ENCODE results near the gene GNG2. TPM values are rescaled to one million over a fixed set of nuclear protein-coding genes. Genes with fewer than 3 reads are reported as not detected.

The GNG2 gene
- total RNA-seq, 1 experiment from 2014 or later, result not detected

DNA sequence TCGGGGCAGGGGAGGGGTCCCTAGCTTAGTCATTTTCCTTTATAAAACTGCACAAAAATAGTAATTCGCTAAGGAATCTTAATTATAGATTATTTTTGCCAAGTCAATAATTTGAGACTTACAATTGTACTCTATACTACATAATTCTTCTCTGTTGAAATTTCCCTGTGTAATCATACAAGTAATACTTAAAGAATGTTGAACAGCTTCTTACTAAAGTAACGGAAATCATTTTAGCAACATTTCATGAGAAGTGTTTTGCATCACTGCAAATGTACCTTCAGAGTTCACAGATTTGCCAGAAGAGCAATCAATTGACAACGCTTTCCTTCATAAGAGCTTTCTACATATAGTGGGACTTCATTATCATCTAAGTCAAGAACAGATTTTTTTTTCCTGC, 7.9 kb upstream of the GNG2 start:
- DNase-seq (ENCODE audit: extremely low read depth, low read depth), result no peak

DNA sequence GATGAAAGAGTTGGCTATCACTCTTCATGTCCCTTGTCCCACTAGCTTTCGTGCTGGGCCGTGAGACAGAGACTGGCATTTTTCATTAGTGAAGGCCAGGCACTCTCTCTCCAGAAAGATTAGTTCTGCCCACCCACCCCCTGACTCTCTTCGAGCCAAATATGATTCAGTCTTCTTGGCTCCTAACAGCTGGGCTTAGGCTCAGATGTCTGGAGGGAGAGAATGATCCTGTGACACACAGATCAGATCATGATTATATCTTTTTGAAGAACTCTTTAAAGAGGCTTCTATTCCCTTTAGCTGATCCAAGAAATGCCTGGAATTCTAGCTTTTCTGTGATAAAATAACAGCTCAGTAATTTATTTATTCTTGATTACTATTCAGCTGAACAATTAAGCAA, 5.2 kb upstream of the GNG2 start:
- DNase-seq (ENCODE audit: extremely low read depth, low read depth), result no peak

DNA sequence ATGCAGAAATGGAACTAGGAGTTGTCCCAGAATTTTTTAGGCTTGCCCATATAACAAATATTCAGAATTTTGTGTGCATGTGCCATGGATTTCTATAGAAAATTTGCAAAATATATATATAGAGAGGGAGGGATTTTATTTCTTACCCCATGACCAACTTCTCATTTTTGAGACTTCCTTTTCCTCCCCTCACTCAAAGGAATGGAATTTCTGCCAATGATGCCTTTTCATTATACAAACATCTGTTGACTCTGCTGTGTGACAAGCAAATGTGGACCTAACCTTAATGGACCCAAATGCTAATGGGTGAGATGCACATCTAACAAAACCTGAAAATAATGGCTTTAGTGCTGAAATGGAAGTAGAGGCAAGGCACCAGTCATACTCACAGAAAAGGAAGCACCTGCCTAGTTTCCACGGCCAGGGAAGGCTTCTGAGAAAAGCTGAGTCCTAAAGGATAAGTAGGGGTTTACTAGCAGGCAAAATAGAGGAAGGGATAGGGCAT, 3.6 kb upstream of the GNG2 start:
- DNase-seq (ENCODE audit: extremely low read depth, low read depth), result no peak

DNA sequence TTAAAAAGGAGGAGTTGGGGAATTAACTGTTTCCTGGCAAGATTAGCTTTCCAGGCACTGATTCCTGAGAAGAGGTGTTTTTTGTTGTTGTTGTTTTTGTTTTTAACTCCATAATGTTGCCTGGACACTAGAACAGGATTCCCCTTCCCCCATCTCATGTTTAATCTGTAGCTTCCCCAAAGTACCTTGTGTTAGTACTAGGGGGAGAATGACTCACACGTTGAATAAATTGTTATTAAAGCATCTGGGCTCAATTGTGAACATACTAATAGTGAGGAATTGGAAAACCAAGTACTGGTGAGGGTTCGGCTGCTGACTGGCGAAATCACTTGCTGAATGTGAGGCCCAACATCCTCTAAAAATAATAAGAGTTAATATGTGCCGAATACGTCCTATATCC, 1.3 kb upstream of the GNG2 start:
- DNase-seq (ENCODE audit: extremely low read depth, low read depth), result no peak

DNA sequence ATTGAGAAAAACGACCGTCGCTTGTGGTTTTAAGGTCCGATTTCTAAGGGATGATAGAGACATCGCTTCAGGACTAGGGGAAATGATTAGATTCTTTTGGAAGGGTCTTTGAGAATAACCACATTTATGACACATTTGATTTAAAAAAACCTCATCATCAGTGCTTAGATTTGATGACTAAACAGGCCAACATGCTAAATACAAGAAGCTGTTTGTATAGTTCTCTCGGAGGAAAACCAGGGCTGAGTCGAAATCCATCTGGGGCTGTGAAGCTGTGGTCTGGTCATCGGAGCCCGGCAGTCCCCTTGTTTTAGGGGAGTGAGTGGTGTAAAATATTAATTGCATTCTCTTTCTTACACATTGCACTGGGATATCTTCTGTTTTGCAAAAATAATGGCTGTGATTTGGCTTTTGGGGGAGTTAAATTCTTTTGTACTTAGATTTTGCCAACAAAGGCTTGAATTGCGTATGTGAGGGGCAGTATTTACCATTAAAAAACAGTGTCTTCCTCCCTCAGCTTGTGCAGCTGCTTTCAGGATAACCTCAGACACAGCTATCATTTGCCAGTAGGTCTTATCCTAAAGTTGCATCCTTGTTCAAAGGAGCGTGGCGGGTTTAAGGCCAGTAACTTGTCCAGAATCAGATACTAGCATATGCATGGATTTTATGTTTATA, 550 bp downstream of the GNG2 start:
- DNase-seq (ENCODE audit: extremely low read depth, low read depth), result no peak

DNA sequence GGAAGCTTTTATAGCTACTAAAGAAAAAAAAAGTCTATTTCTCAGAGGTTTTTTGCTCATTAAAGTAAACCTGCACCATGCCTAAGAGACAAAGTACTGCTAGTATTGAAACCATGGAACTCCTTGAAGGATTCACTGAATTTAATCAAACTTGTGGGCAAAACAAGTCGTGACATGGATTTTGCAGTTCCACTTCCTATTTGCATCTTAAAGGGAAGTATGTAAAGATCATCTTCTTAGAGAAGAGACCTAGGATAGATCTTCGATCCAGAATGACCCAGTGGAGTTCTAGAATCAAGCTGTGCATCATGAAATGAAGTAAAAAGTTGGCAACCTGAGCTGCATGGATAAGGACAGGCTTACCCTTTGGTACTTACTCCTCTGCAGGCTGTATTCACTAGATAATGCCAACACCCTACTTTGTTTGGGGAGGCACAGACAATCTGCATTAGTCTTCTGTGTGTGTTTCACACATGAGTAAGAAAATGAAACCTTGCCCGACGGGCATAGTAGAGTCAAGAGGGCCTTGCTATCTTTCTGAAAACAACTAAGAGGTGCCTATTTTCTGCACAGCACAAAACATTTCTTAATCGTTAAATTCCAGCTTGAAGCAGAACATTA, 1.9 kb downstream of the GNG2 start:
- no peak for DNase-seq (ENCODE audit: extremely low read depth, low read depth)

DNA sequence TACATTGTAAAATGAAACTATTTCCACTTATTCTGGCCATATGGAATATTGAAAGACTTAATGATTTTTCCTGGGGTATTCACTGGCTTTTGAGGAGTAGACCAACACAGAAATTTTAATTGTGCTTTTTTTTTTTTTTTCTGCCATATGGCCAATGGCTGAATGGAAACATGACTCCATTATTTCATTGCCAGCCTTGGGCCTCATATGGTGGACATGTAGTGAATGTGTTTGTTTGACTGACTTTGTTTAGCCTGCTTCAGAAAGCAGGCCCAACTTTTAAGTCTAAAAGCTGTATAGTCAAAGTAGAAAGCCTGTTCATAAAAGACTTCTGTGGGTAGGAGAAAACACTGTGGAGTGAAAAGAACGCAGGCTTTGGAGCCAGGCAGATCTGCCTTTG, 2.4 kb downstream of the GNG2 start:
- no peak for DNase-seq (ENCODE audit: extremely low read depth, low read depth)

DNA sequence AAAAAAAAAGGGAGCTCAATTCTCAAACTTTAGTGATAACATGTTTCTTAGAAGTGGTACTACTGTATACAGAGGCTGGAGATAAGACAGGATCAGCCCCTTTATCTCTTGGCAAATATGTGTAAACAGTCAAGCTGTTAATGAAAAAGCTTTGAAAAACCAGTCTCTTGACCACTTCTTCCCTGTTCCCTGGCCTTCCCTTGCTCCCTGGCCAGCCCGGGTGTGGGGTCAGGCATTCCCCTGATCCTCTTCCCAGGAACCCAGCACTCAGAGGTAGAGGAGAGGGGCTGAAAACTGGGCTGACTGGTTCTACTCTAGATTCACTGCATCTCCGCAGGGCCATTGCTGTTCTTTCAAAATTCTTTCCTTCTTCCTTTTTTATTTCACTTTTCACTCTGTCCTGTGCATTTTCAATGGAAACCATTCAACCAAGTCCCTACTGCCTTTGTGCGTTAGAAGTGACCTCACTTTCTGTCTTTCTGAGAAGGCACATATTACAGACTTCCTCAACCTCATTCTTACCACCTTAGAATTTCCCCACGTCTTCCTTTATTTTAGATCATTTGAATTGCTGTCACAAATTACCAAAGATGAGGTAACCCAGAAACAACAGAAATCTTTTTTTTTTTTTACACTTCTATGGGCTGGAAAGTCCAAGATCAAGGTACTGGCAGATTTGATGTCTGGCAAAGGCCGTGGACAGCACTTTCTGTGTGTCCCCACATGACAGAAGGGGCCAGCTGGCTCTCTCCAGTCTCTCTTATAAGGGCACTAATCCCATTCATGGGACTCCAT, 5.7 kb downstream of the GNG2 start:
- DNase-seq (ENCODE audit: extremely low read depth, low read depth), result no peak

DNA sequence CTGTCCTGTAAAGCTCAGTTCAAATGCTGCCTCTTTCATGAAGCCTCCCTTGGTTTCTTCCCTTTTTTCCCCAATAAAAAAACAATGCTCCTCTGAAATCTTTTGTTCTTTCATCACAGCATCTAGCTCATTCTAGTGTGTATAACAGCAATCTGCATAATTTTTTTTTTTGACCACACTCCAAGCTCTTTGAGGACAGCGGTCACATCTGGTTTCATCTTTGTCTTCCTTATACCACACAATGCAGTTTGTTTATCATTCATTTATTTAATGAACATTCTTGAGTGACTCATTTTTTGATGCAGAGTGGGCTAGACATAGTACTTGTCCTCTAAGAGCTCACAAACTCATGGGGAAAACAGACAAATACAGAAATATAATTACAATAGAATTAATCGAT, 7.3 kb downstream of the GNG2 start:
- DNase-seq (ENCODE audit: extremely low read depth, low read depth), result no peak

DNA sequence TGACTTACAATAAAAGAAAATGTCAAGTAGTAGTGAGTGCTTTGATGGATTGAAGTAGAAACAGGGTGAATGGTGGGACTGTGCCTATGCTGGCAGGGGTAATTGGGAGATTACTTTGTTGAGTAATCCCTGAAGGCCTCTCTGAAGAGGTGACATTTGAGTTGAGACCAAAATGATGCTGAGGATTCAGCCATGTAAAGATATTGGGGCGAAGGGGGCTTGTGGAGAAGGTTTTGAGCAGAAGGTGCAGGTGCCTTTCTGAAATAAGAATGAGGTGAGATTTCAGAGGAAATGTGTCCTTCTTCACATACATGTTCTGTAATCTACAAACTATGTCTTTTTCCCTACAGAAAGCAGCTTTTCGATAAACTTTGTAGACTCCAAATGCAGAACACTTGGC, 8.0 kb downstream of the GNG2 start:
- no peak for DNase-seq (ENCODE audit: extremely low read depth, low read depth)

DNA sequence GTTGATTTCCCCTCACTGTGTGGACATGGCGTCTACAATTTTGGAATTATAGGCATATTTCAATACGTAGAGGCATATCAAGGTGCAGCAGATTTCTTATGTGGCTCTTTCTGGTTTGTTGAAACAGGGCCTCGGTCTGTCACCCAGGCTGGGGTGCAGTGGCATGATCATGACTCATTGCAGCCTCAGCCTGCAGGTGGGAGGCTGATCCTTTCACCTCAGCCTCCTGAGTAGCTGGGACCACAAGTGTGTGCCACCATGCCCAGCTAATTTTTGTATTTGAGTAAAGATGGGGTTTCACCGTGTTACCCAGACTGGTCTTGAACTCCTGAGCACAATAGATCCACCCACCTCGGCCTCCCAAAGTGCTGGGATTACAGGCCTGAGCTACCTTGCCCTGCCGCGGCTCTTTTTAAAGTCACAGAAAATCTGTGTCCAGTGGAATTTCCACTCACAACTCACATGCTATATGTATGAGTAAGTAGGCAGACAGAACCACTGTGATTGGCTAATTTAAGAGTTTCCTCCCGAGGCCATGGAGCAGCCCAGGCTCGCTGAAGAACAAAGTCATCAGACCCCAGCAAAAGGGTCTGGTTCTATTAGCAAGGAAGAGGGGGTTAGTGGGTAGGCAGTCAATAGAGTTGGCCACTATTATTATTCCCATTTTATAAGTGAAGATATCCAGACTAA, 9.1 kb downstream of the GNG2 start:
- DNase-seq (ENCODE audit: extremely low read depth, low read depth), result no peak

DNA sequence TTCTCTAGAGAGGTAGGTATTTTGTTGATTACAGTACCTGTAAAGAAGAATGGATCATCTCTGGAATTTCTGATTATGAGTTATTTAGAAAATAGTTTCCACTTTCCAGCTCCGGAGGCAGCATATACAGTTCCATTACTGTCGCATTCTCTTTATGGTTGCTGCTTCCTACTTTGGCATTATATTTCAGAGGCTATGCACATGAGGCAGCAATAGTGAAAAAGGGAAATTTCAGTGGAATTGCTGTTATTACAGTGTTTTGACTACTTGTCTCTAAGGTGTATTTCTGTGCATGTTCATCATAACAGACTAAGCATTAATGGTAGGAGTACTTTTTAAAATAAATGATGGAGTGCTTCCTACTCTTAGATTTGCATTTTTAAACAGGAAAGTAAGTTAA, 10.2 kb downstream of the GNG2 start:
- no peak for DNase-seq (ENCODE audit: extremely low read depth, low read depth)

DNA sequence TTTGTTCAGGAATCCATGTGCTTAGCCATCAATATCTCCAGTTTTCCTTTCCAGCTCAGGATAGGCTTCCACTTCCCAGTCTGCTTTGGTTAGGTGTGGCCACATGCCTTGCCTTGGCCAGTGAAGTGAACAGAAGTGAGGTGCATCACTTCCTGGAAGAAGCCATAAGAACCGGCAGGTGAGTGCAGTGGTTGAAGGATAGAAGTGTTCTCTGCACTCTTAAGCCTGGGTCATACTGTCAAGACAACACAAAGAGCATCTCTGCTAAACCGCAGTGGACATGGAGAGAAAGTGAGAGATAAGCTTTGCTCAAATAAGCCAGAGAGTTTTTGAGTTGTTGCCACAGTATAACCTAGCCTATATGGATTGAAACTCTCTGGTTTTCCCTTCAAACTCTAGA, 11.4 kb downstream of the GNG2 start:
- DNase-seq (ENCODE audit: extremely low read depth, low read depth), result no peak

DNA sequence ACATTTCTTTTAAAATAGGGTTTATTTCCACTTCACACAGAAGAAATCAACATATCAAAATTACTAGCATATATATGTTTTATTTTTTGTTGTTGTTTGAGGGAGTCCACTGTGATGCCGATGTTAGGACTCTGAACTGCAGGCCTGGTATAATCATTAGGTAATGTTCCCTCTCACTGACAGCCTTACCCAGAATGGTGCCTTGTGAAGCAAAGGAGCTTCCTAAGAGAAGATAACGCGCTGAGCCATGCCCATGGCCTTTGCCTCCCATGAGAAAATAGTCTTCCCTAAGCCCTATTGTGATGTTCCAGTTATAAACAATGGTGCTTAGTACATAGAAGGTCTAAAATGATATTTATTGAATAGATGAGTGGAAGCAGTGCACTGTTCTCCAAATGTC, 12.0 kb downstream of the GNG2 start:
- DNase-seq (ENCODE audit: extremely low read depth, low read depth), result no peak

DNA sequence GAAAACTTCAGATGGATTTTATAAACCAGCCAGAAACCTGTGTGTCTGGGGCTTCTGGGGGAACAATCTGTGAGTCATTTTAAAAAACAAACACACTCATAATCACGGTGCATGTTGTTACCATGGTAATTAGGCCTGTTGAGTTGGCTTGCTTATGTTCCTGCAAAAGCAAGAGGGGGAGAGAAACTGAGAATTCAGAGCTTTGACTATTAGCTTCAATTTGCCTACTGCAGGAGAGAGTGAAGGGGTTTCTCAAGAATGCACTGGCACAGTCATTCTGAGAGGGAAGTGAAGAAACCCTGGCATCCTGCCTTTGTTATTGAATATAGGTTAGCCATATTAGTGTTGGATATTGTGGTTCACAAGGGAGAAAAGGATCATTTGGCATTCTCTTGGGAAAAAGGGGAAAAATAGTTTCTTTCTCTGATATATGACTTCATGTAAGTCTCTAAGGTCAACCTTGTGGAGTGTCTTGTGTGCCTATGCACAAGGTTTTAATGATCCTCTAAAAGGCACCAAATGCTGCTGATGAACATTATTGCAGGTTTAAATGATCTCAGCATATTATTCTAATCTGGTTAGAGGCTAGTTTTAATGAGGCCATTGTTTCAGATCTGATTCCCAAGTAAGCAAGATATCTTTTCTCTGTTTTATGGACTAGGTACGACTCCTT, 12.9 kb downstream of the GNG2 start:
- DNase-seq (ENCODE audit: extremely low read depth, low read depth), result no peak

DNA sequence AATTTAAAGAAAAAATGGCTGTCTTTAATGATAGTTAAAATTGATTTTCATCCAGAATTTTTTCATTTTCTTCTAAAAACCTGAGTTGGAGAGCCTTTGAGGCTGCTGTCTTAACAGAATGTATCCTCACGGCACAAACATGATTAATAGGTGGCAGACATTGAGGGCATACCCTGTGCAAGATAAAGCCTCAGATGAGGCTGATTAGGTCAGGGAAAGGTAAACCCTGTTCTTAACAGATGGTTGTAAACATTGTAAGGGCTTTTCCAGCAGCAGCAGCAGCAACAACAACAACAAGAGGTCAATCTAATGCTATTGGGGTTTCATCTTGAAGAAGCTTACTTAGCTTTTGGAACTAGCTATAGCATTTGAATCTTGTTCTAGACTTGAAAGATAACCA, 17.4 kb downstream of the GNG2 start:
- DNase-seq (ENCODE audit: extremely low read depth, low read depth), result no peak

DNA sequence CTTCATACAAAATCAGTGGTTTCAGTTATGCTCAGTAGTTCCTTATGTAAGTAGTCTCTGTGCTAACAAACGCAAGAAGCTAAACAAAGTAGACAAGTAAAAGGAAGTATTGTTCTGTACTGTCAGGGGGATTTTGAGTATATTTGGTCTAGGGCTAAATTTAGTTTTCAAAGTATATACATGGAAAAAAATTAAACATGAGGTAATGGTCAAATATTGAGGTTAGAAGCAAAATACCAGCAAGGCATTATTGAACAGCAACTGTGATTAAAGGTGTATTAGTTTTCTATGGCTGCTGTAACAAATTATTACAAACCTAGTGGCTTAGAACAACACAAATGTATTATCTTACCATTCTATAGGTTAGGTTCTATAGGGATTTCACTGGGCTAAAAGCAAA, 18.8 kb downstream of the GNG2 start:
- DNase-seq (ENCODE audit: extremely low read depth, low read depth), result no peak

DNA sequence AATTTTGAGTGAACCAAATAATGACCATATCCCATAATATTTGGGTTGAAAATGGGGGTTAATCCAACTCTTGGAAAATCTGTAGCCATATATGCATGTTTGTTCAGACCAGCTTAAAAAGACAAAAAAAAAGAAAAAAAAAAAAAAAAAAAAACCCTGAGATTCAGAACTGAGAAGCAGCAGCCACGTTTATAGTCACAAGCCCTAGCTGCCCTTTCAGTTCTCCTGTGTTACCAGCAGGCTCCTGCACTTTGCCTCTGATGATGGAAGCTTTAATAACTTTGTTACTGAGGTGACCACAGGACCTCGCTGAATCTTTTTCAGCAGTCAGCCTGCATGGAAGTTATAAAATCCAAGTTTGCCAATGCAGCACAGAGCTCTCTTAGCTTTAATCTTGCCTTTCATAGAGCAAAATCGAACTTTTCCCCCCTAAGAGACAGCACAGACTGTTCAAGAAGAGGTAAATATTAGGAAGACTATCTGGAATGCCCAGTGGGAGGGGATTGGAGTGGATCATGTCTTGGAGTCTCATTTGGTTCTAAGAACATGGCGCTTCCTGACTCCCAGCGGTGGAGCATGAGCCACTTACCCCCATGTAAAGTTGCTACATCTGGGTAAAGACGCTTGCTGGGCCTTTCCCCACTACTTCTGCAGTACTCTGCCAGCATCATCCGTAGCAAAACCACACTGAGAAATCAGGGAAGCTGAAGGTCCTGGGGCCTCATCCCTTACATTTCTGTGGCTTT, 20.6 kb downstream of the GNG2 start:
- DNase-seq (ENCODE audit: extremely low read depth, low read depth), result no peak

DNA sequence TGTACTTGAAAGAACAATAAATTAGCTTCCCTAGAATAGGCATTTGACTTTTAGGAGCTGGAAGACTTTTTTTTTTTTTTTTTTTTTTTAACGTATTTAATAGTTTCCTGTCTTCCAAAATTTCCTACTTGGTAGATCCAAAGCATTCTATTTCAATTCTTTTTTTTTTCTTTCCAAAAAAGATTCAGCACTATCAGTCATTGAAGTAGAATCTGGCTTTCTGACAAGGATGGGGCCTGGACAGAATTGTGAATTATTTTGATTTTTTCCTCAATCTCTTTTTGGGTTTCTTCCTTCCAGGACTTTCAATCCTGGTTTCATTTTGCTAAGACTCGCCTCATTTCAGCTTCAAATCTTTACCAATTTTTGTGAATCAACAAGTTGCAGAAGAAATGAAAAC, 21.2 kb downstream of the GNG2 start:
- DNase-seq (ENCODE audit: extremely low read depth, low read depth), result no peak

DNA sequence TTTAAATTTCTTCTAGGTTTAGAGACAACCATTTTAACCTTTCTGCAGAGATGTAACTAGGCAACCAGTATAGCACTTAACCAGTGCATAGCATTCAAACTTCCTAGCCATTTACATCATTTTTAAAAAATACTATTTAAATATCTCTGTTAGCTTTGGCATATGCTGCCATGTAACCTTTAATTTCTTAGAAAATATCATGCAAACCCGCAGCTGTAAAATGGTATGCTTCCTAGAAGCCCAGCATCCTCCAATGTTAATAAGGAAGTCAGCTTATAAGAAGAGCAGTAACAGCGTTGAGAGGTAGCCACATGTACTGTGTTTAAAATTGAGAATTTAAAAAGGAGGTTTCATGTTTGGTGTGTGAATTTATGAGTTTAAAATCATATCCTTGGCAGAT, 22.8 kb downstream of the GNG2 start:
- DNase-seq (ENCODE audit: extremely low read depth, low read depth), result no peak

Measured in NCI-H460 (cell line).